Motor neuron (in vitro differentiated cells): ENCODE results near the gene APOBEC3G. TPM values are rescaled to one million over a fixed set of nuclear protein-coding genes. Genes with fewer than 3 reads are reported as not detected.

Source experiments
- ATAC-seq, 8 experiments: fragments of 200-7000 bp; cut with Tn5 transposase; replicated peaks in 6 of 8; 2 replicates each; pipeline ENCODE4 v1.8.0; 2021; ENCODE audit warnings: mild to moderate bottlenecking in 8 of 8, moderate library complexity in 8 of 8
- H3K27ac ChIP-seq, 2 donors: fragments of 250-450 bp; sonication (Bioruptor Pico); 2 replicates each; pipeline ENCODE4 v1.9.0; 2021; ENCODE audit warnings: antibody characterized with exemption in 2 of 2, mild to moderate bottlenecking in 2 of 2, moderate library complexity in 1 of 2
- H3K4me1 ChIP-seq, 2 donors: fragments of 250-450 bp; sonication (Bioruptor Pico); replicated peaks in 1 of 2; 2 replicates each; pipeline ENCODE4 v1.6.1; 2021; ENCODE audit warnings: antibody characterized with exemption in 2 of 2, mild to moderate bottlenecking in 2 of 2, moderate library complexity in 1 of 2
- H3K4me3 ChIP-seq, 5 donors: fragments of 250-450 bp; sonication (Bioruptor Pico); 2 replicates each; pipeline ENCODE4 v1.9.0; 2021; ENCODE audit warnings: antibody characterized with exemption in 5 of 5, mild to moderate bottlenecking in 5 of 5, moderate library complexity in 4 of 5
- WGBS, 10 experiments: fragments of 450-650 bp; shearing (Covaris generic); methylation state at CpG; one replicate each; pipeline ENCODE4 v1.0.0; 2022; 5-methylcytosine and 5-hydroxymethylcytosine counted together
- in situ Hi-C, 9 experiments: fragments of 400-800 bp; cut with MboI; loops; one replicate each; pipeline ENCODE4 v1.15.0; 2021; ENCODE audit warnings: low sequenced_read_pairs in 9 of 9, low pct_unique_long_range_greater_than_20kb in 2 of 9; ENCODE audit not compliant: unreplicated experiment in 9 of 9
- total RNA-seq, 8 experiments: library from RNA; unstranded; fragments of 300-600 nt; gene quantifications; 2 replicates each; pipeline versions ENCODE4 v1.2.3 to v1.2.4, GENCODE V29; 2022

APOBEC3G gene
- total RNA-seq, 8 experiments from 2014 or later = 0.83 to 21.2 (median 4.3) TPM

- 77 to 80% methylated on average over 2 to 5 of the region's 13 CpGs; no CpG with 5 or more reads in 8 of the 10 experiments for WGBS, 10 experiments
- H3K27ac ChIP-seq = no peak overlapping the region
- H3K4me3 ChIP-seq = no peak overlapping the region
- peaks cover 0 to 5% of the 10 kb centered on the region in 2 donors for H3K4me1 ChIP-seq
- ATAC-seq = no peak
- in situ Hi-C loops = loop anchor here in 4 of 9 experiments (25.0 kb wide), 2 partner anchors 89 to 239 kb away; partner anchors contain the start of genes CBX6 (in 3 of the 4), APOBEC3C (in 2 of the 4) and APOBEC3D (in 2 of the 4)
Observed at GRCh38 chr22:39101226-39101625, 24.2 kb downstream of the APOBEC3G start.

- Histone ChIP-seq H3K4me3 (no peak overlapping the region), H3K4me1 (no peaks in the 10 kb centered on the region), H3K27ac (no peak overlapping the region)
- 0 to 100% (median 85%) methylated on average over 1 to 2 of the region's 2 CpGs; no CpG with 5 or more reads in 2 of the 10 experiments for WGBS, 10 experiments
- no peak for ATAC-seq
- in situ Hi-C loops = loop anchor here in 4 of 9 experiments (25.0 kb wide), 2 partner anchors 91 to 241 kb away; partner anchors contain the start of genes CBX6 (in 3 of the 4), APOBEC3C (in 2 of the 4) and APOBEC3D (in 2 of the 4)
Observed at GRCh38 chr22:39103431-39103830, 26.4 kb downstream of the APOBEC3G start.

- Histone ChIP-seq H3K4me1 (peaks cover 7 to 9% of the 10 kb centered on the region in 2 donors), H3K27ac (no peak overlapping the region), H3K4me3 (no peak overlapping the region)
- in situ Hi-C loops = loop anchor here in 4 of 9 experiments (25.0 kb wide), 2 partner anchors 94 to 244 kb away; partner anchors contain the start of genes CBX6 (in 3 of the 4), APOBEC3C (in 2 of the 4) and APOBEC3D (in 2 of the 4)
- WGBS, 10 experiments = 13 to 89% (median 40%) methylated on average over 1 to 2 of the region's 2 CpGs; no CpG with 5 or more reads in 3 of the 10 experiments
- ATAC-seq = no peak
Observed at GRCh38 chr22:39106326-39106725, 29.3 kb downstream of the APOBEC3G start.

- no peak for ATAC-seq
- in situ Hi-C loops = loop anchor here in 4 of 9 experiments (25.0 kb wide), 2 partner anchors 96 to 246 kb away; partner anchors contain the start of genes CBX6 (in 3 of the 4), APOBEC3C (in 2 of the 4) and APOBEC3D (in 2 of the 4)
- H3K4me3 ChIP-seq = no peak overlapping the region
- no peak overlapping the region for H3K27ac ChIP-seq
- peaks cover 8 to 13% of the 10 kb centered on the region in 2 donors for H3K4me1 ChIP-seq
- WGBS, 10 experiments = 60 to 100% (median 81%) methylated on average over 3 to 4 of the region's 4 CpGs; no CpG with 5 or more reads in 1 of the 10 experiments
Observed at GRCh38 chr22:39108487-39108886, 31.4 kb downstream of the APOBEC3G start.

- no peak overlapping the region for H3K4me3 ChIP-seq
- no peak overlapping the region for H3K27ac ChIP-seq
- WGBS, 10 experiments = 58 to 100% (median 90%) methylated on average over 1 to 9 of the region's 9 CpGs; no CpG with 5 or more reads in 1 of the 10 experiments
- in situ Hi-C loops = loop anchor here in 4 of 9 experiments (25.0 kb wide), 2 partner anchors 97 to 247 kb away; partner anchors contain the start of genes CBX6 (in 3 of the 4), APOBEC3C (in 2 of the 4) and APOBEC3D (in 2 of the 4)
- peaks cover 9 to 16% of the 10 kb centered on the region in 2 donors for H3K4me1 ChIP-seq
- ATAC-seq = no peak
Observed at GRCh38 chr22:39109361-39109760, 32.3 kb downstream of the APOBEC3G start.

- ATAC-seq = peak in 5 of 8 experiments; percentile 26 to 70 (median 64)
- peaks cover 23 to 30% of the 10 kb centered on the region in 2 donors for H3K4me1 ChIP-seq
- WGBS, 10 experiments = 13 to 70% (median 43%) methylated on average over 2 to 12 of the region's 15 CpGs; no CpG with 5 or more reads in 2 of the 10 experiments
- H3K4me3 ChIP-seq = no peak overlapping the region
- peak overlapping the region in 1 of 2 donors; percentile 36 for H3K27ac ChIP-seq
- in situ Hi-C loops = loop anchor here in 4 of 9 experiments (25.0 kb wide), 2 partner anchors 99 to 249 kb away; partner anchors contain the start of genes CBX6 (in 3 of the 4), APOBEC3C (in 2 of the 4) and APOBEC3D (in 2 of the 4)
Observed at GRCh38 chr22:39110631-39111561, 33.8 kb downstream of the APOBEC3G start.

GRCh38 chr22:39114112-39114511 is 37.0 kb downstream of the APOBEC3G start:
- Histone ChIP-seq H3K4me1 (peaks cover 26 to 37% of the 10 kb centered on the region in 2 donors), H3K4me3 (no peak overlapping the region), H3K27ac (no peak overlapping the region)
- 7 to 59% (median 11%) methylated on average over 3 to 6 of the region's 6 CpGs; no CpG with 5 or more reads in 3 of the 10 experiments for WGBS, 10 experiments
- ATAC-seq = no peak
- in situ Hi-C loops = loop anchor here in 4 of 9 experiments (25.0 kb wide), 2 partner anchors 102 to 252 kb away; partner anchors contain the start of genes CBX6 (in 3 of the 4), APOBEC3C (in 2 of the 4) and APOBEC3D (in 2 of the 4)

GRCh38 chr22:39115570-39115969 is 38.5 kb downstream of the APOBEC3G start:
- in situ Hi-C loops = loop anchor here in 4 of 9 experiments (25.0 kb wide), 2 partner anchors 103 to 253 kb away; partner anchors contain the start of genes CBX6 (in 3 of the 4), APOBEC3C (in 2 of the 4) and APOBEC3D (in 2 of the 4)
- Histone ChIP-seq H3K4me3 (no peak overlapping the region), H3K4me1 (peaks cover 26 to 36% of the 10 kb centered on the region in 2 donors), H3K27ac (no peak overlapping the region)
- ATAC-seq = no peak
- 50 to 100% (median 80%) methylated on average over 1 to 2 of the region's 2 CpGs; no CpG with 5 or more reads in 1 of the 10 experiments for WGBS, 10 experiments

GRCh38 chr22:39115977-39116621 is 39.0 kb downstream of the APOBEC3G start:
- H3K27ac ChIP-seq = no peak overlapping the region
- H3K4me1 ChIP-seq = peaks cover 21 to 31% of the 10 kb centered on the region in 2 donors
- no peak for ATAC-seq
- 56 to 100% (median 68%) methylated on average over 1 to 8 of the region's 9 CpGs; no CpG with 5 or more reads in 1 of the 10 experiments for WGBS, 10 experiments
- no peak overlapping the region for H3K4me3 ChIP-seq
- in situ Hi-C loops = loop anchor here in 4 of 9 experiments (25.0 kb wide), 2 partner anchors 104 to 254 kb away; partner anchors contain the start of genes CBX6 (in 3 of the 4), APOBEC3C (in 2 of the 4) and APOBEC3D (in 2 of the 4)

- H3K27ac ChIP-seq = no peak overlapping the region
- in situ Hi-C loops = loop anchor here in 4 of 9 experiments (25.0 kb wide), 2 partner anchors 105 to 255 kb away; partner anchors contain the start of genes CBX6 (in 3 of the 4), APOBEC3C (in 2 of the 4) and APOBEC3D (in 2 of the 4)
- peaks cover 19 to 24% of the 10 kb centered on the region in 2 donors for H3K4me1 ChIP-seq
- no peak overlapping the region for H3K4me3 ChIP-seq
- peak in 2 of 8 experiments; percentile 36 to 66 for ATAC-seq
- WGBS, 10 experiments = 20 to 85% (median 48%) methylated on average over 2 to 14 of the region's 14 CpGs
Observed at GRCh38 chr22:39117585-39118191, 40.6 kb downstream of the APOBEC3G start.

GRCh38 chr22:39120983-39121382 is 43.9 kb downstream of the APOBEC3G start:
- in situ Hi-C loops = loop anchor here in 5 of 9 experiments (10.0 to 25.0 kb wide), 3 partner anchors 106 to 259 kb away; partner anchors contain the start of genes APOBEC3C (in 3 of the 5), CBX6 (in 3 of the 5) and APOBEC3D (in 2 of the 5)
- no peak overlapping the region for H3K4me3 ChIP-seq
- H3K27ac ChIP-seq = no peak overlapping the region
- WGBS, 10 experiments = 22 to 100% (median 91%) methylated on average over 1 to 4 of the region's 4 CpGs; no CpG with 5 or more reads in 1 of the 10 experiments
- peaks cover 2 to 19% of the 10 kb centered on the region in 2 donors for H3K4me1 ChIP-seq
- no peak for ATAC-seq
